ENCODE data around the gene RPS6KB2. TPM values are rescaled to one million over a fixed set of nuclear protein-coding genes. Genes with fewer than 3 reads are reported as not detected.
"Not testable (repeated sequence)": the region's sequence is repeated elsewhere in the genome, so short reads cannot be mapped to it uniquely, and the experiment has no call there.

The RPS6KB2 gene
- total RNA-seq, 1 donor = 52.1 TPM

GRCh38 chr11:67453816-67454732 lies 25.8 kb downstream of the RPS6KB2 start:
- no peak overlapping the region for H3K4me3 ChIP-seq (ENCODE audit: low read length)
- no peaks in the 10 kb centered on the region for H3K9me3 ChIP-seq (ENCODE audit: low read depth, low read length)
- peaks cover 34% of the 10 kb centered on the region for H3K4me1 ChIP-seq (ENCODE audit: insufficient read depth, low read length)
- no peaks in the 10 kb centered on the region for H3K27me3 ChIP-seq (ENCODE audit: insufficient read depth, low read length)

DNA sequence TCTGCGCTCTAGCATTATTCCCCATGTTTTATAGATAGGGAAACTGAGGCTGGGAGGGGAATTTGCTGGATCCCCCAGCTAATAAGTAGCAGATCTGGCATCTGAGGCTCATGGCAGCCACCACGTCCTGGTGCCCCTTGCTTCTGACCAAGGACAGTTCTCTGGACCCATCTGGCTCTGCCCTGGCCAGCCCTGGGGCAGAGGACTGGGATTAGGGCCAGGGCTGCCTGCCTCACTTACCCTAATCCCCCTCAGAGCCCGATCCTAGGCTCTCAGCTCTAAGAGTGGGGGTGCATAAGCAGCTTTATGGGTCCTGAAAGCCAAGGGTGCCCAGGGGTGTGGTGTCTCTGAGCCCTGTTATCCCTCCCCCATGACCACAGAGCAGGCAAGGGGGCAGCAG lies 26.8 kb downstream of the RPS6KB2 start, which contains the start of gene CABP4:
TSS of gene CABP4 (plus strand) at position 301 of the 400 bp plus-strand sequence. CDS start at position 371, 70 bp downstream.
- Histone ChIP-seq H3K9me3 (ENCODE audit: low read depth, low read length) (no peaks in the 10 kb centered on the region), H3K4me3 (ENCODE audit: low read length) (no peak within 1 kb of the TSS), H3K4me1 (ENCODE audit: insufficient read depth, low read length) (peaks cover 32% of the 10 kb centered on the region), H3K27me3 (ENCODE audit: insufficient read depth, low read length) (no peaks in the 10 kb centered on the region)

DNA sequence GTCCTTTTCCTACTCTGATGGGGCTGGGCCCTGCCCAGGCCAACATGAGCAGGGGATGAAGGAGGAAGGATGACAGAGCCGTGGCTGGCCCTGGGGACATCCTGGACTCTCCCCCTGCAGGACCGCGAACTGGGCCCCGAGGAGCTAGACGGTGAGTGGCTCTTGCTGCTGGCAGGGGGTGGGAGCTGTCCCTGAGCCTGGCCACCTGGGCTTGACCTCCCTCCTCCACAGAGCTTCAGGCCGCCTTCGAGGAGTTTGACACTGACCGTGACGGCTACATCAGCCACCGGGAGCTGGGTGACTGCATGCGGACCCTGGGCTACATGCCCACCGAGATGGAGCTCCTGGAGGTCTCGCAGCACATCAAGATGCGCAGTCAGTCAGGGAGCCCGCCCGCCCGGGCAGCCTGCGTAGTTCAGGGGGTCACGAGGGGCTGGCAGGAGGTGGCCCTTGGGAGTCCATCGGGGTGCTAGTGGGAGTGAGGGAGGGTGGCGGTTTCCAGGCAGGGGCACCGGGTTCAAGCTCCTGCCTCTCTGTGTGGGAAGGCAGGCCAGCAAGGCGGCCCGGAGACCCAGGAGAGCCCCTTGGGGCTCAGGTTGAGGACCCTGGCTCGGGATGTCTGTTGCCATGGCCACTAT lies 27.9 kb downstream of the RPS6KB2 start:
- Histone ChIP-seq H3K4me3 (ENCODE audit: low read length) (no peak overlapping the region), H3K4me1 (ENCODE audit: insufficient read depth, low read length) (peaks cover 25% of the 10 kb centered on the region), H3K27me3 (ENCODE audit: insufficient read depth, low read length) (no peaks in the 10 kb centered on the region), H3K9me3 (ENCODE audit: low read depth, low read length) (no peaks in the 10 kb centered on the region)

GRCh38 chr11:67457453-67457852 lies 29.2 kb downstream of the RPS6KB2 start:
- Histone ChIP-seq H3K4me3 (ENCODE audit: low read length) (no peak overlapping the region), H3K9me3 (ENCODE audit: low read depth, low read length) (no peaks in the 10 kb centered on the region), H3K27me3 (ENCODE audit: insufficient read depth, low read length) (no peaks in the 10 kb centered on the region), H3K4me1 (ENCODE audit: insufficient read depth, low read length) (peaks cover 19% of the 10 kb centered on the region)

DNA sequence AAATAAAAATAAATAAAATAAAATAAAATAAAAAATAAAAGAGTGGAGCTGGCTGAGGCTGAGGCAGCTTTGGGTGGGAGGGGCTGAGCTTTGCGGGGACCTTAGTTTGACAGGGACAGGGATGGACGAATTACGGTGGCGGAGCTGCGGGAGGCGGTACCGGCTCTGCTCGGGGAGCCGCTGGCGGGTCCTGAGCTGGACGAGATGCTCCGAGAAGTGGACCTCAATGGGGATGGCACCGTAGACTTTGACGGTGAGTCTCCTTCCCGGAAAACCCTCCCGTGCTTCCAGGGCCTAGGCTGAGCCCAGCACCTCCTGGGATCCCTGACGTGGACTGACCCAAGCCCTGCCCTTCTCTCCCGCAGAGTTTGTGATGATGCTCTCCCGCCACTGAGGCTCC lies 30.0 kb downstream of the RPS6KB2 start:
- Histone ChIP-seq H3K4me1 (ENCODE audit: insufficient read depth, low read length) (peaks cover 21% of the 10 kb centered on the region), H3K27me3 (ENCODE audit: insufficient read depth, low read length) (no peaks in the 10 kb centered on the region), H3K9me3 (ENCODE audit: low read depth, low read length) (no peaks in the 10 kb centered on the region), H3K4me3 (ENCODE audit: low read length) (no peak overlapping the region)

GRCh38 chr11:67463186-67463585 lies 34.9 kb downstream of the RPS6KB2 start:
- no peak overlapping the region for H3K4me3 ChIP-seq (ENCODE audit: low read length)

DNA sequence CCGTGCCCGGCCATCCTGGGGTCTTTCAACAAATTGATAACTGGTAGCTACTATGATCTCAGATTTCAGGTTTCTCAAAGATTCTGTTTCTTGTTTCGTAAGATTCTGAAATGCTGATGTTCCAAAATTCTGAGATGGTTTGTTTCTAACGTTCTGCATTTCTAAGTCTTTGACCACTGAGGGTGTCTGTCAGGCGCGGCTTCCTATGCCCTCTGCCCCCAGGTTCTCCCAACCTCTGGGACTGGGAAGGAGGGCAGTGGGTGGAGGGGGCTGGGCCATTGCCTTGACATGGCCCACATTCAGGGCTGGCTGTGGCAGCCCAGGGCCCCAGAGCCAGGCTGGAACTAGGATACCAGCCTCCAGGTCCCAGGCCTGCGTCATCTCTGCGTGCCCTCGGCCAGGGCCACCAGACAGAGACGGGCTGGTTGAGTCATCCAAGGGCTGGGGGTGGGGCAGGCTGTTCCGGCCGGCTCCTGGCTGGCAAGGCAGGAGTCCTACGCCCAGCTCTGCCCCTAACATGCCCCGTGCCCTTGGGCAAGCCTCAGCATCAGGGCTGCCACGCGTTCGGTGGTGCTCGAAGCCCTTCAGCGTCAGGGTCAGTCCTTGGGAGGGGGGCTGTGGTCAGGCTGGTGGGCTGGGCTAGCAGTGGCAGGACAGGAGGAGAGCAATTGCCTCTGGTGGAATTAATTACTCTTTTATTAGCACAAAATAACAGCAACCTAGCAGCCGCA lies 35.6 kb downstream of the RPS6KB2 start:
- H3K27me3 ChIP-seq (ENCODE audit: insufficient read depth, low read length) = no peaks in the 10 kb centered on the region
- H3K4me3 ChIP-seq (ENCODE audit: low read length) = peak overlapping the region; percentile 32
- H3K4me1 ChIP-seq (ENCODE audit: insufficient read depth, low read length) = peaks cover 63% of the 10 kb centered on the region
- H3K9me3 ChIP-seq (ENCODE audit: low read depth, low read length) = no peaks in the 10 kb centered on the region

More at GRCh38 chr11:67463186-67463585, 34.9 kb downstream of the RPS6KB2 start:
- Histone ChIP-seq H3K9me3 (ENCODE audit: low read depth, low read length) (no peaks in the 10 kb centered on the region), H3K27me3 (ENCODE audit: insufficient read depth, low read length) (no peaks in the 10 kb centered on the region), H3K4me1 (ENCODE audit: insufficient read depth, low read length) (peaks cover 62% of the 10 kb centered on the region)

DNA sequence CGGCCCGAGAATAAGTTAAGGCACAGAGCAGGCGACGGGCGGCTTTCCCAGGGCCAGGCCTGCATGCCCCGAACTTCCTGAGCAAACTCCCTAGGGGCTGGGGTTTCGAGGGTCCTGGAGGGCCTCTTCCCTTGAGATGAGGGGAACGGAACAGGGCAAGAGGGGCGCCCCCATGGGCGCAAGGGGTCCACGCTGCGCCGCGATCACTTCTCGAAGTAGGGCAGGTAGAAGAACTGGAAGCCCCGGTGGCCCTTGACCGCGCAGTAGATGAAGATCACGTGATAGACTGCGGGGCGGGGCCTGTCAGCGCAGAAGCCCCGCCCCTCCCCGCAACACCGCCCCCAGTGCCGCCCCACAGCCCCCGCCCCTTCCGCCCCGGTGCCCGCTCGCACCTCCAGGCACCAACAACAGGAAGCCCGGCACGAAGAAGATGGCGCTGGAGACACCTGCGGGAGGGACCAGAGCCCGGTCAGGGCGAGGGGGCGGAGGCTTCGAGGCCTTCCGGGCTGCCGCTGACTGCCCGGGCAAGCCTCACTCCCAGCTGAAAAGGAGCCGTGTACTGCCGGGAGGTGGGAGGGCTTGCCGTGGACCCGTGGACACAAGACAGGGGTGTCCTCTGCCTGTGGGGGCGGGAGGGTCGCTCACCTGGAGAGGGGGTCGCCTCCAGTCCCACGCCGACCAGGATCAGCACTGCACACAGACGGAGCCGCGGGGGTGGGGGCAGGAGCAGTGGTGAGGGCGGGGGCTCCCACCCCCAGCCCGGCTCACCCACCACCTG lies 36.3 kb downstream of the RPS6KB2 start:
- Histone ChIP-seq H3K9me3 (ENCODE audit: low read depth, low read length) (no peaks in the 10 kb centered on the region), H3K4me3 (ENCODE audit: low read length) (peak overlapping the region; percentile 59), H3K27me3 (ENCODE audit: insufficient read depth, low read length) (no peaks in the 10 kb centered on the region), H3K4me1 (ENCODE audit: insufficient read depth, low read length) (peaks cover 59% of the 10 kb centered on the region)

DNA sequence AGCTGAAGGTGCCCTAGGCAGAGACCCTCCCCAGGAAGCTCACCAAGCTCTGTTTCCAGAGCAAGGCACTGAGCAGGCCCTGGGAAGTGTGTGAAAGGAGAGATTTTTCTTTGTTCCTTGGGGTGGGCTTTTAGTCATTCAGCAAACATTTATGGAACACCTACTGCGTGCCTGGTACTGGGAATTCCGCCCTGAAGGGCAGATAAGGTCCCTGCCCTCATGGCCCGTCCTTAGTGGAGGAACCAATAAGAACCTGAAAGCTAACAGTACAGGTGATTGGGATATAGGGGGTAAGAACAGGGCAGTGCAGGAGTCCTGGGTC lies 36.9 kb downstream of the RPS6KB2 start:
- peaks cover 60% of the 10 kb centered on the region for H3K4me1 ChIP-seq (ENCODE audit: insufficient read depth, low read length)
- no peaks in the 10 kb centered on the region for H3K27me3 ChIP-seq (ENCODE audit: insufficient read depth, low read length)
- H3K9me3 ChIP-seq (ENCODE audit: low read depth, low read length) = no peaks in the 10 kb centered on the region
- H3K4me3 ChIP-seq (ENCODE audit: low read length) = peak overlapping the region; percentile 59

GRCh38 chr11:67465530-67465929 lies 37.2 kb downstream of the RPS6KB2 start:
- Histone ChIP-seq H3K4me1 (ENCODE audit: insufficient read depth, low read length) (peaks cover 60% of the 10 kb centered on the region), H3K4me3 (ENCODE audit: low read length) (peak overlapping the region; percentile 59)
- not testable (repeated sequence) for H3K9me3 ChIP-seq (ENCODE audit: low read depth, low read length); H3K27me3 ChIP-seq (ENCODE audit: insufficient read depth, low read length)

GRCh38 chr11:67466367-67466766 lies 38.1 kb downstream of the RPS6KB2 start:
- H3K4me1 ChIP-seq (ENCODE audit: insufficient read depth, low read length) = peaks cover 56% of the 10 kb centered on the region

GRCh38 chr11:67466962-67467771 lies 38.9 kb downstream of the RPS6KB2 start:
- peaks cover 56% of the 10 kb centered on the region for H3K4me1 ChIP-seq (ENCODE audit: insufficient read depth, low read length)
- H3K27me3 ChIP-seq (ENCODE audit: insufficient read depth, low read length) = no peaks in the 10 kb centered on the region
- H3K9me3 ChIP-seq (ENCODE audit: low read depth, low read length) = no peaks in the 10 kb centered on the region
- H3K4me3 ChIP-seq (ENCODE audit: low read length) = no peak overlapping the region

More at GRCh38 chr11:67466367-67466766, 38.1 kb downstream of the RPS6KB2 start:
- H3K4me3 ChIP-seq (ENCODE audit: low read length) = no peak overlapping the region
- no peaks in the 10 kb centered on the region for H3K27me3 ChIP-seq (ENCODE audit: insufficient read depth, low read length)
- no peaks in the 10 kb centered on the region for H3K9me3 ChIP-seq (ENCODE audit: low read depth, low read length)

DNA sequence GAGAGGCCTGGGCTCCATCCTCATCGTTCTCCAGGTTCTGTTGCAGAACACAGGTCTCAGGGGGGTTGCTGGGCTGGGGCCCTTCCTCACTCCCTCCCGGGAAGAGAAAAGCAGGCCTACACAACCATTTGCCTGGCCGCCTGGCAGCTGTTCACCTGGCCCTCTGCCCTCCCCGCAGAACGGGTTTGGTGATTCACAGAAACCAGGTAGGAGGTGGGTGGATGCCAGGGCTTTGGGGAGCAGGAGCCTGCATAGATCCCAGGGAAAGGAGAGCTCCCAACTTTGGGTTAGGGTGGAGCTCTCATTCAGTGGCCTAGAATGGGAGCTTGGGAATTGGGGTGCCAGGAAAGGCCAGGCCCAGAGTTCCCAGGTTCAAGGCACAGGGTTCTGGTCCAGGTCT lies 39.8 kb downstream of the RPS6KB2 start:
- Histone ChIP-seq H3K4me3 (ENCODE audit: low read length) (peak overlapping the region; percentile 62), H3K4me1 (ENCODE audit: insufficient read depth, low read length) (peaks cover 56% of the 10 kb centered on the region), H3K27me3 (ENCODE audit: insufficient read depth, low read length) (no peaks in the 10 kb centered on the region)

DNA sequence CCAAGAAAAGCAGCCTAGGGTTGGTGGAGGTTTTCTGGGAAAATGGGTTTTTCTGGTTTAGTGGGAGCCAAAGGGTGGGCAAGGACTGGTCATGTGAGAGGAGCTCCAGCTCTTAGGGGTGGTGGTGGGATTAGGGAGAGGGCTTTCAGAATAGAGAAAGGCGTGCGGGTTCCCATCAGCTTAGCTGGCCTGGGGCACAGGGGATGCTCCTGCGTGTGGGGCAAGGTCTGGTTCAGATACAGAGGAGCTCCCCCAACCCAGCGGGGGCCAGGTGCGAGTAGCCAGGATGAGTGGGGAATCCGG lies 40.1 kb downstream of the RPS6KB2 start:
- peaks cover 53% of the 10 kb centered on the region for H3K4me1 ChIP-seq (ENCODE audit: insufficient read depth, low read length)
- H3K27me3 ChIP-seq (ENCODE audit: insufficient read depth, low read length) = no peaks in the 10 kb centered on the region
- no peaks in the 10 kb centered on the region for H3K9me3 ChIP-seq (ENCODE audit: low read depth, low read length)
- H3K4me3 ChIP-seq (ENCODE audit: low read length) = peak overlapping the region; percentile 62

More for the DNA sequence above, 39.8 kb downstream of the RPS6KB2 start:
- H3K9me3 ChIP-seq (ENCODE audit: low read depth, low read length) = no peaks in the 10 kb centered on the region
